Stimulated activated CD8-positive, alpha-beta memory T cell treated with anti-CD3 and anti-CD28 coated beads, Interleukin-15, amount 100 ng/mL, for 4 hours (primary cell): ENCODE measurements around the gene PNP.

Source experiments
- DNase-seq, 2 donors: peaks; one replicate each; pipeline ENCODE4 v3.0.0-alpha.2; 2020; ENCODE audit warnings: low read depth in 2 of 2

PNP gene

GRCh38 chr14:20455355-20456300 lies 13.6 kb upstream of the PNP start:
- DNase-seq = peak in 1 of 2 donors; percentile 19

GRCh38 chr14:20456971-20457370 lies 12.2 kb upstream of the PNP start:
- DNase-seq = no peak

- DNase-seq = no peak
Observed at GRCh38 chr14:20458031-20458789, 11.0 kb upstream of the PNP start.

- DNase-seq = peak; percentile 16 to 30
Observed at GRCh38 chr14:20460458-20461224, 8.6 kb upstream of the PNP start.

GRCh38 chr14:20461225-20462141 lies 7.7 kb upstream of the PNP start, which contains the start of gene PIP4P1:
PIP4P1 (minus strand) TSS chr14:20461434; CDS start chr14:20461325, 109 bp downstream.
- DNase-seq = peak; percentile 92 to 98

- DNase-seq = no peak
Observed at GRCh38 chr14:20468764-20469241, 403 bp upstream of the PNP start.

GRCh38 chr14:20469890-20470602 lies 840 bp downstream of the PNP start:
- DNase-seq = peak; percentile 22 to 37

- no peak for DNase-seq
Observed at GRCh38 chr14:20470603-20470901, 1.3 kb downstream of the PNP start.

- no peak for DNase-seq
Observed at GRCh38 chr14:20472536-20473169, 3.4 kb downstream of the PNP start.

- no peak for DNase-seq
Observed at GRCh38 chr14:20476776-20477175, 7.6 kb downstream of the PNP start.

GRCh38 chr14:20477211-20477876 lies 8.1 kb downstream of the PNP start:
- no peak for DNase-seq

GRCh38 chr14:20478894-20479293 lies 9.7 kb downstream of the PNP start:
- no peak for DNase-seq

- no peak for DNase-seq
Observed at GRCh38 chr14:20482382-20482781, 13.2 kb downstream of the PNP start.

- DNase-seq = no peak
Observed at GRCh38 chr14:20485900-20486299, 16.7 kb downstream of the PNP start.

GRCh38 chr14:20486684-20487395 lies 17.6 kb downstream of the PNP start:
- no peak for DNase-seq

GRCh38 chr14:20487396-20487725 lies 18.2 kb downstream of the PNP start:
- no peak for DNase-seq

- DNase-seq = no peak
Observed at GRCh38 chr14:20489093-20489994, 20.1 kb downstream of the PNP start.

- no peak for DNase-seq
Observed at GRCh38 chr14:20490563-20490962, 21.4 kb downstream of the PNP start.
